HG02642 (cell line): ENCODE results near the gene OLFM3.

Experiments used
- ATAC-seq: cut with Tn5 transposase; IDR thresholded peaks from one replicate; pipeline ENCODE4 v1.9.1; 2021; ENCODE audit warnings: mild to moderate bottlenecking; ENCODE audit not compliant: unreplicated experiment, poor library complexity

OLFM3 gene

GRCh38 chr1:101996825-101997465, at the start of gene OLFM3:
Gene OLFM3, minus strand, starts transcription at chr1:101996926.
- peak; percentile 64 for ATAC-seq

GRCh38 chr1:102045752-102046151, 49.0 kb upstream of the OLFM3 start:
- no peak for ATAC-seq

- ATAC-seq = peak; percentile 62
Observed at GRCh38 chr1:102032534-102032933, 35.8 kb upstream of the OLFM3 start.

GRCh38 chr1:102019530-102019929, 22.8 kb upstream of the OLFM3 start:
- no peak for ATAC-seq

DNA sequence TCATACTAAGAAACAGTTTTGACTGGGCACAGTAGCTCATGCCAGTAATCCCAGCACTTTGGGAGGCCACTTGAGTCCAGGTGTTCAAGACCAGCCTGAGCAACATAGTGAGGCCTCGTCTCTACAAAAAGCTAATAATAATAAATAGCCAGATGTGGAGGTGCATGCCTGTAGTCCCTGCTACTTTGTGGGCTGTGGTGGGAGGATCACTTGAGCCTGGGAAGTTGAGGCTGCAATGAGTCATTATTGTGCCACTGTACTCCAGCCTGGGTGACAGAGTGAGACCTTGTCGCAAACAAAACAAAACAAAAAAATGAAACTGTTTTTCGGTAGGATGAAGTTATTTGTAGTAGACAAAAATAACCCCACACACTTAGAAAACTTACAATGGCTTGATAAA, 19.0 kb upstream of the OLFM3 start:
- ATAC-seq = no peak

GRCh38 chr1:102002057-102002456, 5.3 kb upstream of the OLFM3 start:
- ATAC-seq = no peak

GRCh38 chr1:101995984-101996745, 561 bp downstream of the OLFM3 start:
- no peak for ATAC-seq

GRCh38 chr1:101993710-101994109, 3.0 kb downstream of the OLFM3 start:
- ATAC-seq = no peak

- no peak for ATAC-seq
Observed at GRCh38 chr1:101992821-101993575, 3.7 kb downstream of the OLFM3 start.

DNA sequence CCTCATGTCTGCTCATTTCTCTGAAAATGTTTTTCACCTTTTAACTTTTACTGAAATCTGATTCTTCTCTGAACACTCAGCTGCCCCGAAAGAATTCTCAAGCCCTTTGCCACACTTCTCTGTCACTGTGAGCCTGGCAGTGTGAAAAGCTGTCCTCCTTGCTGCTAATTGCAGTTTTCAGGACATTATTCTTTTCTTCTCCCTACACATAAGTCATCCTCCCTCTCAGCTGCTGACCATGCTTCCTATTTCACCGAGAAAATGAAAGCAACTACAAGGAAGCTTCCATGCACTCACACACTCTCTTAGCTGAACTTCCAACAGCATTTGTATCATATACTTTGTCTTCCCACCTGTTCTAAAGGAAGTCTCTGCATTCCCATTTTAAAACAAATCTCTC, 15.8 kb downstream of the OLFM3 start:
- no peak for ATAC-seq

- no peak for ATAC-seq
Observed at GRCh38 chr1:101977266-101977665, 19.5 kb downstream of the OLFM3 start.

- ATAC-seq = no peak
Observed at GRCh38 chr1:101976161-101976560, 20.6 kb downstream of the OLFM3 start.

- ATAC-seq = no peak
Observed at GRCh38 chr1:101975371-101975770, 21.4 kb downstream of the OLFM3 start.

DNA sequence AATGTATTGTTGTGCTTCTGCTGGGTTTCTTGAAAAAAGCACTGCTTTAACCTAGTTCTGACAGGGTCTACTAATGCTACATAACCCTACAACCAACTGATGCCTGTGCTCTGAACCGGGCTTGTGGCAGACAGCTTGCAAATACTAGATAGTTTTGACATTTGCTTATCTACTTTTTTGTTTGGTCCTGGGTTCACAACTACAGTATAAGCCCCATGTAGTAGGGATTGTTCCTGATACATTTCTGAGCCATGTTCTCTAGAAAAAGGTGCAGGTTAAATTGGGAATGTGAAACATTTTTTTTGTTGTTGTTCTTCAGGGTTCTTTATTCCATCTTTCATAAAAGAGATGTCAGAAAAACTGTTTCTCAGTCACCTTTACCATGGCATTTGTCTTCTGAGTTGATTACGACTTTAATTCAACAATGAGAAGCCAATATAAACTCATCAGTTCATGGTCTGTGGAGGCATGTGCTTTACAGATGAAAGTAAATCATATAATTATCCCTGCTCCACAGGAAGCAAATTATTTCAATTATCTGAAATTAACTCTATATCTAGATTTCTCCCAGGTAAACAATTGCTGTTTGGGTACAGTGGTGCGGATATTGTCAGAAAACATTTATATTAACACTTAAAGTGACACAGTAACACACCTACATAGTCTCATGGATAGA, 22.0 kb downstream of the OLFM3 start:
- no peak for ATAC-seq

- no peak for ATAC-seq
Observed at GRCh38 chr1:101971304-101971703, 25.4 kb downstream of the OLFM3 start.

DNA sequence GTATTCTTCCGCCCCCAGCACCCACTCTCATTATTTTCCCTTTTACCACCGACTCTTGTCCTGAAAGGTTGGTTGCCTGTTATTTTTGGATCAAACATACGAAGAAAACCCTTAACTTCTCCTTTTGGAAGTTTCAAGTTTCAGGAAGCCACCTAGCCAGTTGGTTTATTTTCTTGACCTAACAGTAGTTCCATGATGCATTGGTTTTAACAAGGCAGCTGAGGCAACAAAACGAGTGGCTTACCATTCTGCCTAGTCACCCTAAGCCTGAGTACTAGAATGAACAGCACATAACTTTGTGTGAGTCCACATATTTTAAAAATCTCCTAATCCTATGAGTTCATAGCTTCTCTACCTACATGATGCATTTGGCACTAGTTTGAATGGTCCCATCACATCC, 28.9 kb downstream of the OLFM3 start:
- no peak for ATAC-seq

- ATAC-seq = no peak
Observed at GRCh38 chr1:101965341-101965740, 31.4 kb downstream of the OLFM3 start.

DNA sequence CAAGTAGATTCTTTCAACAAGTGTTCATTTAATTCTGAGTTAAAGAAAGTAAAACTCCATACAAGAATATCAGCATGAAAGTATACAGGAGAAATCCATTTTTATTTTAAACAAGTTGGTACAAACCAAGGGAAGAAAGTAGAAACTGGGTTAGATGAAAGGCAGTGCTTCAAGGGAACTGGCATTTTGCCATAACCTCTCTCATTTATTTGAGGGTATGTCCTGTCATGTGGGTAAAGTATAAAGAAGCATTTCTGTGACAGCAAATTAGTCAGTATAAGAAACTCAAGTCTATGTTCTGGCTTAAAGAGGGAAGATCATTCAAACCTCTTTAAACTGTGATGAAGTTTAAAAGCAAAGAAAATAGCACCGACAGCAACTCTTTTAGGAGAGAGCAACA, 32.0 kb downstream of the OLFM3 start:
- no peak for ATAC-seq

DNA sequence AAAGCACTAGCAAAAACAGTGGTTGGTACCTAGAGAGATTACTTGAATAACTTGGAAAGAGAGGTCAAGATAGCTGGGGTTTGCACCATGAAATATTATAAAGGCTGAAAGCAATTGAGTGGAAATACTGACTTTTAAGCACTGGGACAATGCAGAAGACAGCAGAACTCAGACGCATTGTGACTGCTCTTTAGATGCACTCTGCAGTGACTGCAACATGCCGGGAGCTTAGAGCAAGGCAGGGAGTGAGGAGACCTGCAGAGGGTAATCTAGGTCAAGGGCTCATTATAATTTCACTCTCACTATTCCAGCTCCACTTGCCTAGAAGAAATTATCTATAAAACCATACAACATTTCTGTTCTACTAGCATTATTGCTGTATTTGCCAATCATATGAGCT, 36.6 kb downstream of the OLFM3 start:
- ATAC-seq = no peak

DNA sequence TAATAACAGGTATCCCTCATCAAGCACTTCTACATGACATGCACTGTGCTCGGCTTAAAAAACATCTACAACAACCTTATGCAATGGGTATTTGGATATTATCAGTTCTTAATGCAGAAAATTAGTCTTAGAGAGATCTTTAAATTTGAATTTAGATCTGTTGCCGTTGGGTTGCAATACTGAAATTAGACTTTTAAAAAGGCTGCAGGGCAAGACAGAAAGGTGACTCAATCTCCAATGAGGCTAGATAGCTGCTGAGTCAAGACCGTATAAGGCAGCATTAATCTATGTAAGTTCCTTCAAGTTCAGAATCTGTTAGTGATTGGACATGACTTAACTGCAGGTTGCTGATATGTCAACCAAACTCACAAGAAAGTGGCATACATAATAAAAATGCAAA, 37.3 kb downstream of the OLFM3 start:
- ATAC-seq = no peak

DNA sequence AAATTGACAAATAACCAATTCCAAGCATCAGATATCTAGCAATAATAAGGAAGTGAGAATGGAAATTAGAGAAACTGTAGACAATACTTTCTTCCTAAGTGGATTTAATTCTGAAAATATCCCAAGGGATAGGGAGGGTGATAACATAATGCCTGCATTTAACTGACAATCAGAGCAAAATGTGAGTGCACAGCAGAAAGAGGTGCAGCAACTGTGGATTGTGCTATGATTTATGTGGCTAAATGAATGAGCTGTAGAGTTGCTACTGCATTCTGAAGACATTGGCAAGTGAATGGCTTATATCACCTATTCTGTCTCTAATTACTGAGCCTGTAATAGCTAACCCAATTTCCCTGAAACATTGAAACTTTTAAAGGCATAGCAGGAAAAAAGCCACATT, 39.0 kb downstream of the OLFM3 start:
- no peak for ATAC-seq
